Activated CD8-positive, alpha-beta memory T cell treated with anti-CD3 and anti-CD28 coated beads for 48 hours (primary cell): ENCODE results near the gene MYL6B.

Experiments used
- DNase-seq, 3 experiments: peaks; one replicate each; pipeline ENCODE4 v3.0.0-alpha.2; 2020; ENCODE audit warnings: low read depth in 2 of 3, low spot score in 2 of 3

The MYL6B gene

GRCh38 chr12:56204275-56204674, 51.9 kb downstream of the MYL6B start:
- DNase-seq = no peak

GRCh38 chr12:56205445-56205844, 53.1 kb downstream of the MYL6B start:
- DNase-seq = no peak

- no peak for DNase-seq
Observed at GRCh38 chr12:56206452-56207166, 54.2 kb downstream of the MYL6B start.
